Measurements from ENCODE around the gene SMPD3.

- TF ChIP-seq CTCF (IDR thresholded peaks at IDR 0.05) (no peak), POLR2A (IDR thresholded peaks at IDR 0.05) (no peak), EP300 (IDR thresholded peaks at IDR 0.05) (no peak)
Measured at GRCh38 chr16:68445458-68445857, 2.9 kb downstream of the SMPD3 start.
